Bronchial epithelial cell (primary cell): ENCODE results near the gene CELF2. TPM values are rescaled to one million over a fixed set of nuclear protein-coding genes. Genes with fewer than 3 reads are reported as not detected.

Experiments
- DNase-seq: peaks from one replicate; pipeline ENCODE4 v3.0.0-alpha.2; 2010; ENCODE audit warnings: low read depth
- FAIRE-seq: peaks from 2 replicates; lab custom pipeline; 2011; peaks lifted over from hg19 to GRCh38; lab: Jason Lieb, UNC
- H3K27me3 ChIP-seq: 2 replicates; pipeline ENCODE4 v1.5.1; 2011; ENCODE audit warnings: low read length; ENCODE audit not compliant: control insufficient read depth, insufficient read depth
- H3K36me3 ChIP-seq: 2 replicates; pipeline ENCODE4 v1.5.1; 2011; ENCODE audit warnings: low read length; ENCODE audit not compliant: control insufficient read depth, insufficient read depth
- H3K4me3 ChIP-seq: 2 replicates; pipeline ENCODE4 v1.5.1; 2011; ENCODE audit warnings: mild to moderate bottlenecking, low read depth, low read length, control low read depth
- CTCF ChIP-seq: IDR thresholded peaks from 2 replicates; pipeline ENCODE4 v1.5.1; 2011; ENCODE audit warnings: mild to moderate bottlenecking, moderate library complexity, low read length, control low read depth, inconsistent platforms; ENCODE audit not compliant: insufficient read depth, severe bottlenecking
- total RNA-seq: library from RNA; depleted of rRNA; stranded (reverse); fragments of >200 nt; gene quantifications from 2 replicates; pipeline ENCODE4 v1.2.1, GENCODE V29; 2014

Gene CELF2
- total RNA-seq, 1 donor from 2014 or later = 2.1 TPM

- DNase-seq = no peak
- H3K27me3 ChIP-seq = no peaks in the 10 kb centered on the region
- H3K36me3 ChIP-seq = no peaks in the 10 kb centered on the region
- H3K4me3 ChIP-seq = no peak overlapping the region
- no peak for TF ChIP-seq CTCF
- no peak for FAIRE-seq
Measured at GRCh38 chr10:11245510-11245909, 227.8 kb downstream of the CELF2 start.

- no peak for TF ChIP-seq CTCF
- H3K4me3 ChIP-seq = no peak overlapping the region
- no peaks in the 10 kb centered on the region for H3K27me3 ChIP-seq
- FAIRE-seq = no peak
- DNase-seq = no peak
- H3K36me3 ChIP-seq = no peaks in the 10 kb centered on the region
Measured at GRCh38 chr10:11245981-11246590, 228.4 kb downstream of the CELF2 start.

GRCh38 chr10:11246752-11247467, 229.2 kb downstream of the CELF2 start:
- H3K36me3 ChIP-seq = no peaks in the 10 kb centered on the region
- TF ChIP-seq CTCF = no peak
- H3K4me3 ChIP-seq = no peak overlapping the region
- peak; percentile 40 for FAIRE-seq
- H3K27me3 ChIP-seq = no peaks in the 10 kb centered on the region
- DNase-seq = no peak

- H3K4me3 ChIP-seq = no peak overlapping the region
- no peaks in the 10 kb centered on the region for H3K36me3 ChIP-seq
- no peak for TF ChIP-seq CTCF
- FAIRE-seq (no peak), DNase-seq (no peak)
- H3K27me3 ChIP-seq = no peaks in the 10 kb centered on the region
Measured at GRCh38 chr10:11249152-11249807, 231.6 kb downstream of the CELF2 start.

- TF ChIP-seq CTCF = no peak
- Histone ChIP-seq H3K27me3 (no peaks in the 10 kb centered on the region), H3K4me3 (no peak overlapping the region), H3K36me3 (no peaks in the 10 kb centered on the region)
- no peak for FAIRE-seq
- no peak for DNase-seq
Measured at GRCh38 chr10:11249808-11250195, 232.1 kb downstream of the CELF2 start.
